ENCODE data around the gene CMTM4.
"Not testable (repeated sequence)": the region's sequence is repeated elsewhere in the genome, so short reads cannot be mapped to it uniquely, and the experiment has no call there.

The CMTM4 gene

DNA sequence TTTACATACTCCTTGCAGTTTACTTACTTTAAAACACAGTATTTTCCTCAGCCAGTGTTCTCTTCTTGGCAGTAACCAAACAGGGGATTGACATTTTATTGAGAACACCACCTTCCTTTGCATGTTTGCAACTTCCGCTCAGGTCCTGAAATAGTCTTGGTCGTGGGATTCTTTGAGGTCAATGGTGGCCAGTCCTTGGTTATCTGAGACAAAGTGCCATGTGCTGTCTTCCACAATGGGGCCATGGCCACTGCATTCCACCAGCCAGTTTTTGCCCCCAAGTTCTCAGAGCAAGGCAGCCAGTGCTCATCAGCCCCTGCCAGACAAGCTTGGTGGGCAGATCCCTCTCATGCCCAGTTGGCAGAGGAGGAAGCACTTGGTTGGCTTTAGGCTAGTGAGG, 22.9 kb downstream of the CMTM4 start:
- no peak for DNase-seq (ENCODE audit: low read depth)

GRCh38 chr16:66670691-66671388, 25.7 kb downstream of the CMTM4 start:
- no peak for DNase-seq (ENCODE audit: low read depth)

- no peak for DNase-seq (ENCODE audit: low read depth)
Measured at GRCh38 chr16:66668777-66669444, 27.6 kb downstream of the CMTM4 start.

GRCh38 chr16:66667944-66668343, 28.6 kb downstream of the CMTM4 start:
- DNase-seq (ENCODE audit: low read depth): no peak

- DNase-seq (ENCODE audit: low read depth): no peak
Measured at GRCh38 chr16:66662445-66663194, 33.9 kb downstream of the CMTM4 start.

GRCh38 chr16:66661671-66662346, 34.7 kb downstream of the CMTM4 start:
- not testable (repeated sequence) for DNase-seq (ENCODE audit: low read depth)

- DNase-seq (ENCODE audit: low read depth): no peak
Measured at GRCh38 chr16:66661210-66661560, 35.4 kb downstream of the CMTM4 start.

GRCh38 chr16:66660422-66661209, 35.9 kb downstream of the CMTM4 start:
- DNase-seq (ENCODE audit: low read depth): no peak

DNA sequence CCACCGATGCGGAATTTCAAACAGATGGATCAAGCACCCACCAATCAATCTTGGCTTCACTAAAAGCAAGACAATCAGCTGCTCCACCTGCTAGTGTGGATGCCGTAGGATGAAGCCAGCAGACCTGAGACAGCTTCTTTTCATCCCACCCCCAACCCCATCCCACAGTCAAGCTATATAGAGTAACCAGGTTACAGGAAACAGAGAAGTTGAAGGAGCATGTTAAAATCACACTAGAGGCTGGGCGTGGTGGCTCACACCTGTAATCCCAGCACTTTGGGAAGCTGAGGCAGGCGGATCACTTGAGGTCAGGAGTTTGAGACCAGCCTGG, 37.7 kb downstream of the CMTM4 start:
- DNase-seq (ENCODE audit: low read depth): no peak

GRCh38 chr16:66658143-66658859, 38.2 kb downstream of the CMTM4 start:
- DNase-seq (ENCODE audit: low read depth): no peak

DNA sequence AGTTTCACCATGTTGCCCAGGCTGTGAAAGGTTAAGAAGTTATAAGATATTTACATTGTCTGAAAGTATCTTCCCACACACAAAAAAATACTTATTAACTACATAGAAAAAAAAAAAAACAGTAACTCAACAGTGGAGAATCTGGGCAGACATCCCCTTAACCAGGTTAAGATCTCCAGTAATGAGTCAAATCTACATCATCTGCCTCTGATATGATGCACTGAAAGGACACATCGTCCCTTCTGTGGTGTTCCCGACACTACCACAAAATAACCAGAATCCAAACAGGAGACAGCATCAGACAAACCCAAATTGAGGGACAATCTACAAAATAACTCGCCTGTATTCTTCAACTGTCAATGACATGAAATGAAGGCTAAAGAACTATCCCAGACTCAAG, 40.0 kb downstream of the CMTM4 start:
- no peak for DNase-seq (ENCODE audit: low read depth)

DNA sequence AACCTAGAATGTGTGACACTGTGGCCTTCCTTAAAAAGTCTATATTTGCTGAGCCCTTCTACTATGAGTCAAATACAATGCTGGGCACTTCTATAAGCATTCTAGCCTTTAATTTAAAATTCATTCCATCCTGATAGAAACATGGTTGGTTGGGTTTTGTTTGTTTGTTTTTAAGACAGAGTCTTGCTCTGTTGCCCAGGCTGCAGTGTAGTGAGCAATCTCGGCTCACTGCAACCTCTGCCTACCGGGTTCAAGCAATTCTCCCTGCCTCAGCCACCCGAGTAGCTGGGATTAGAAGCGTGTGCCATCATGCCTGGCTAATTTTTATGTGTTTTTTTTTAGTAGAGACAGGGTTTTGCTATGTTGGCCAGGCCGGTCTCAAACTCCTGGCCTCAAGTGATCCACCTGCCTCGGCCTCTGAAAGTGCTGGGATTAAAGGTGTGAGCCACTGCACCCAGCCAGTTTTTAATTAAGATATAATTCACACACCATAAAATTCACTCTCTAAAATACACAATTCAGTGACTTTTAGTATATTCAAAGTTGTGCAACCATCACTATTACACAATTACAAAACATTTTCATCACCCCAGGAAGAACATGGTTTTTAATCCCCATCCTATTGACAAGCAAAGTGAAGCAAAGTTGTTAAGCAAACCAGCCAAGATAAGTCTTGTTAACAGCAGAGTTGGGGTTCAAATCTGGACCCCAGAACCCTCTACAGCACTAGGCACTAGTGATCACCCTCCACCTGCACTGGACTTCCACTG, 42.8 kb downstream of the CMTM4 start:
- DNase-seq (ENCODE audit: low read depth): no peak

DNA sequence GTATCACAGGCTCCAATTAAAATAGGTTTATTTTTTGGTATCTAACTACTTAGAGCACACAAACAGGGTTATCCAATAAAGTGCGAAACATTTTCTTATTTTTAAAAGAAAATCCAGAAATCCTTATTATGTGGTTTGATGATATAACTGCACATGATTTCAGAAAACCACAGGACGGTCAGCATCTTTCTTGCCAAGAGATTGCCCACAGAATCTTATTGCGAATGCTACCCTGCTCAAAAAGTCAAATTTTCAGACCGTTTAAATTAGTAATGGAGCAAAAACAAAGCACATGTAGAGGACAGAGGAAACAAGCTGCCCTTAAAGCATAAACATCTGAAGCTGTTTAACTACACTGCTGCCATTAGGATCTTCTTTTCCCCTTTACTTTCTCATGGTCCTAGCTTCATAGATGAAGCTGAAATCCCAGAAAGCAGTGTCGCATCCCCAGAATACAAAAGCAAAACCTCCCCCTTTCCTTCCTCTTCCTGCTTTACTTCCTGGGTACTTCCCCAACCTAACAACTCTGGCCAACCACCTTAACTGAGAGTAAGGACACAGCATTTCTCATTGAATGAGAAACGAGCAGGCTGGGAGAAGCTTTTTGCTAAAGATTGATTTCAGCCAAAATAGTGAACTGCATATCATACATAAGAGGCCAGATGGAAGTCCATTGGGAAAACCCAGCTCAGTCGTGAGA, 43.7 kb downstream of the CMTM4 start:
- no peak for DNase-seq (ENCODE audit: low read depth)

DNA sequence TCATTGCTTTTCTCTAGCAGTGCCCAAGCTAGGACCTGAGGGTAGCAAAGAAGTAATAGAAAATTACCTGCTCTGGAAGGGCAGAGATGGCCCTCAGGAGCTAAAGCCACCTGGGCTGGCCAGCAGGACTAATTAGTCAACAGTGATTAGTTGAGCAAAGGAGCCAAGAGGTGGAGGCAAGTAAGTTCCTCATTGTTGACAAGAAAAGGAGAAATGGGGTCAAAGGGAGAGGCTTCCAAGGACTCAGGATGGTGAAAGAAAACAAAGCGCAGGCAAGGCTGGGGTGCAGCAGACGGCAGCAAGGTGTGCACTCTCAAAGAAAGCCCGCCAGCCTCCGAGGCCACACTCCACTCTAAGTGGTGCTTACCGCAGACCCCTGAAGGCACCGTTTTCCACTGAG, 44.6 kb downstream of the CMTM4 start:
- no peak for DNase-seq (ENCODE audit: low read depth)

DNA sequence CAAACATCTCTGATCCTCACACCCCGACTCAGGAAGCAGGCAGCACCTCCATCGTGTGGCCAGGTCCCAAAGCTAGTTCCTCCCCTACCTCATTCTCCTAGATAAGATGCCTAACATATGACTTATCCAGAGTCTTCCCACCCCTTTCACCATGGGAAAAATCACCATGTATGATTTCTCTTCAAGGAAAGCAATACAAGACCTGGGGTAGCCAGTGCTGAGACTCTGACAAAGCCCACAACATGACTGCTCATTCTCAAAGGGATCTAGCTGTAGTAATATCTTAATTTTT, 45.1 kb downstream of the CMTM4 start:
- no peak for DNase-seq (ENCODE audit: low read depth)

DNA sequence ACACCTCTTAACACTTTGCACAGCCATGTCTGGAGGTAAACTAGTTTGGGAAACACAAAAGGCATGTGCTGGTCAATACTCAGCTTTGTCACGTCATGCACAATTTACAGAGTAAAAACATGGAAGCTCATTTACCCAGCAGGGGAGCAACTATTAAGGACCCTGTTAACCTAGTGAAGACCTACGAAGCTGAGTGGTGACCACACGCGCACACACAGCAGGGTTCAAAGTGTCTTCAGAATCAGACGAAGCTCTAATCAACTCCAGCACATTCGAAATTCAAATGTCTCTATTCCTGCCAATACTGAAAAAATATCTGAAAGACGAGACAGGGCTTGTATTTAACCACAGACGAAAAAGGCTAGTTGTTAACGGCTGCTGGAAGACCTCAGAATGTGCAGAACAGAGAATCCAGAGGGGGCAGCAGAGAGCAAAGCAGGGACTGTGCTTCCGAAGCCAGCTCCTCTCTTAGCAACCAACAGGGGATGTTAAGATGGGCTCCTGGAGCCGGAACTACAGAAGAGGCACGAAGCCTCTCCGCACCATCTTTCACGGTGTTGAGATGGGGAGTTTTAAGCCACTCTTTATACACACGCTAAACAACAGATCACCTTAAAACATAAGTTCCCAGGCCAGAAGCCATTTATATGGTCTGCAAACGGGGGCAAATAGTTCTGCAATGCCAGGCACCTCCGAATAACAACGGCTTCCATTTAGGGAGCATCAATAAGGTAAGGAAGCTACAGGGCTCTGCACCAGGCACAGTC, 45.7 kb downstream of the CMTM4 start:
- DNase-seq (ENCODE audit: low read depth): peak; percentile 58

DNA sequence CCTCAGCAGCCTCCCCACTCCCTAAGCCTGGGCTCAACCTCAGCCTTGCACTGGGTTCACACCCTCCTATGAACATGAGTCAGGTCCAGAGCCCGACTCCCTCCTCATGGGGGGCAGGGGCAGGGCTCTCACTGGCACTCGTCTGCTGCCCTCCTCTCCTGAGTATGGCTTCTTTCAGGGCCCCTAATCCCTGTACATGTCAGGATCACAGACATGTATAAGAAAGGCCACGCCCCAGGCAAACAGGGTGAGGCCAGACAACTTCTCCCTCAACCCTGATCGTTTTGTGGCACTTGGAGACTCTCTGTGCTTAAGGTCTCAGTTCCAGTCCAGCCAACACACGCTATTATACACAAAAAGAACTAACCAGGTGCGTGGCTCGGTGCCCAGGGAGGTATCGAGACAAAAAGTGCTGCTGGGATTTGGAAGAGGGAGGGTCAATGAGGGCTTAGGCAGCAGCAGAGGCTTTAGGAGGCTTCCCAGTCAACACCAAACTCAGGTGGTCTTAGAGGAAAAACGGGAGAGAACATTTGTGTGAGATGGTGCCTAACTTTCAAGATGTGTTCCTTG, 46.8 kb downstream of the CMTM4 start:
- no peak for DNase-seq (ENCODE audit: low read depth)

DNA sequence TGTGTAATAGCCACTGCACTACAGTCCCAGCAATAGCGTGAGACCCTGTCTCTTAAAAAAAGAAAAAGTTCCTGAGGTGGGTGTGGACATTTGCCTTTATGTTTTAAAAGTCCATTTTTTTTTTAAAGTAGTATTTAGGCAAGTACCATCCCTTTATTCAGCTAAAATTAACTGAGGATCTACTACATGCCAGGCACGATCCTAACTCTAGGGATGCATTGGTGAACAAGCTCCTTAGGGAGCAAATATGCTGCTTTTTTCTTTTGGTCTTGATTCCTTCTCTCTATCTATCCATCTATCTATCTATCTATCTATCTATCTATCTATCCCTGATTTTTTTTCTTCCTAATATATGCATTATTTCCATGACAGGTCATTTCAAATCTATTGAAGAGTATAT, 47.4 kb downstream of the CMTM4 start:
- no peak for DNase-seq (ENCODE audit: low read depth)

DNA sequence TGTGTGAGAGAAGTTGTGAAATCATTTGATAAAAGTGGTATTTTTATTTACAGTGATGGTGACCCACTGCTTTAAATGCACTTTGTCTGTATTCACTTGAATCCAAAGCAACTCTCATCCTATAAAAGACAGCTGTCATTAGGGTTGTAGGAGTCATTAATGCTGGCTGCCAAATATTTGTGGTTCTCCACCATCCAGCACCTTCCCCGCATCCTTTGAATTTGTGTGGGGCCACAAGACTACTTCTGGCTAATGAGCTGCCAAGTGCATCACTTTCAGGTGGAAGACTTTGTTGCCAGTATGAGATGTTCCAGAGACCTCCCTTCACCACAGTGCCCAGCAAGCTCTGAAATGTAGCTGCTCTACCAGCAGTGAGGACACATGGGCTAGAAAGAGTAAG, 48.7 kb downstream of the CMTM4 start:
- DNase-seq (ENCODE audit: low read depth): no peak

Data from stimulated activated CD8-positive, alpha-beta memory T cell treated with anti-CD3 and anti-CD28 coated beads, Interleukin-4, amount 100 ng/mL, for 24 hours (primary cell).